DMS79 (cell line): ENCODE data around the gene HCFC1R1.
"Not testable (repeated sequence)": the region's sequence is repeated elsewhere in the genome, so short reads cannot be mapped to it uniquely, and the experiment has no call there.

Experiments used
- DNase-seq: peaks from one replicate; lab custom pipeline; 2025; lab: John Stamatoyannopoulos, UW

The HCFC1R1 gene

GRCh38 chr16:3057181-3058138 is 33.7 kb upstream of the HCFC1R1 start:
- DNase-seq = no peak

GRCh38 chr16:3056336-3057180 is 32.8 kb upstream of the HCFC1R1 start:
- no peak for DNase-seq

GRCh38 chr16:3055734-3056115 is 32.0 kb upstream of the HCFC1R1 start:
- DNase-seq = not testable (repeated sequence)

GRCh38 chr16:3054965-3055733 is 31.4 kb upstream of the HCFC1R1 start:
- no peak for DNase-seq

- not testable (repeated sequence) for DNase-seq
These were observed 29.6 kb upstream of the HCFC1R1 start for GRCh38 chr16:3053330-3053710.

GRCh38 chr16:3052571-3053329 is 29.0 kb upstream of the HCFC1R1 start:
- not testable (repeated sequence) for DNase-seq

- DNase-seq = no peak
These were observed 27.8 kb upstream of the HCFC1R1 start for GRCh38 chr16:3051494-3051893.

GRCh38 chr16:3051009-3051408 is 27.3 kb upstream of the HCFC1R1 start:
- DNase-seq = no peak

- no peak for DNase-seq
These were observed 26.7 kb upstream of the HCFC1R1 start for GRCh38 chr16:3050487-3050886.

- no peak for DNase-seq
These were observed 26.3 kb upstream of the HCFC1R1 start for GRCh38 chr16:3049921-3050481.

GRCh38 chr16:3047387-3047720 is 23.6 kb upstream of the HCFC1R1 start:
- DNase-seq = no peak

- no peak for DNase-seq
These were observed 23.1 kb upstream of the HCFC1R1 start for GRCh38 chr16:3046641-3047386.

GRCh38 chr16:3045758-3046640 is 22.3 kb upstream of the HCFC1R1 start, which contains the start of gene MMP25:
Gene MMP25, plus strand, starts transcription at chr16:3046561. Its CDS starts 357 bp downstream, at chr16:3046918.
- no peak for DNase-seq

GRCh38 chr16:3044708-3045107 is 21.0 kb upstream of the HCFC1R1 start:
- DNase-seq = no peak

- DNase-seq = no peak
These were observed 18.6 kb upstream of the HCFC1R1 start for GRCh38 chr16:3042376-3042775.

- DNase-seq = no peak
These were observed 15.2 kb upstream of the HCFC1R1 start for GRCh38 chr16:3038896-3039295.

- DNase-seq = peak; percentile 39
These were observed 14.5 kb upstream of the HCFC1R1 start for GRCh38 chr16:3038256-3038655.

- no peak for DNase-seq
These were observed 13.1 kb upstream of the HCFC1R1 start, which contains the start of gene BICDL2 for GRCh38 chr16:3036726-3037315. Gene BICDL2, minus strand, starts transcription at chr16:3036944. Its CDS starts 1,448 bp downstream, at chr16:3035496.
